Breast epithelium (tissue), 4 donors: Measurements from ENCODE around the gene SPATA6L. TPM values are rescaled to one million over a fixed set of nuclear protein-coding genes. Genes with fewer than 3 reads are reported as not detected.

Source experiments
- DNase-seq, 2 donors: peaks; one replicate each; pipeline ENCODE4 v3.0.0-alpha.2; 2019; ENCODE audit warnings: low spot score in 2 of 2
- H3K27ac ChIP-seq, 2 donors: fragments of 200-600 bp; sonication (generic) in 1 of 2; one replicate each; pipeline ENCODE4 v1.5.1; 2016 to 2019; ENCODE audit warnings: mild to moderate bottlenecking in 1 of 2
- H3K27me3 ChIP-seq, 2 donors: fragments of 200-600 bp; sonication (generic) in 1 of 2; one replicate each; pipeline versions ENCODE4 v1.5.1 to v1.6.0; 2017 to 2019; ENCODE audit warnings: control low read depth in 1 of 2, mild to moderate bottlenecking in 1 of 2
- H3K36me3 ChIP-seq: fragments of 200-600 bp; one replicate; pipeline ENCODE4 v1.5.1; 2019
- H3K4me1 ChIP-seq, 2 donors: fragments of 200-600 bp; sonication (generic); one replicate each; pipeline ENCODE4 v1.5.1; 2016 to 2019; ENCODE audit warnings: control low read depth in 1 of 2
- H3K4me3 ChIP-seq, 3 donors: fragments of 200-600 bp; sonication (generic); 1 replicate in 2 of 3; 2 replicates in 1 of 3; pipeline ENCODE4 v1.5.1; 2016 to 2019; ENCODE audit warnings: mild to moderate bottlenecking in 3 of 3, moderate library complexity in 2 of 3
- H3K9me3 ChIP-seq, 2 donors: fragments of 200-600 bp; sonication (generic) in 1 of 2; one replicate each; pipeline ENCODE4 v1.5.1; 2016 to 2019; ENCODE audit warnings: control low read depth in 1 of 2
- POLR2A ChIP-seq: fragments of 450-650 bp; IDR thresholded peaks from one replicate; pipeline ENCODE4 v1.6.1; 2016; ENCODE audit warnings: antibody characterized with exemption, mild to moderate bottlenecking, moderate library complexity
- POLR2AphosphoS5 ChIP-seq, 3 donors: sonication (generic); formaldehyde crosslinking; IDR thresholded peaks; one replicate each; pipeline ENCODE4 v1.6.1; 2017; ENCODE audit warnings: antibody characterized with exemption in 3 of 3
- intact Hi-C: fragments of 100-400 bp; cut with DNase I; formaldehyde crosslinking; loops from one replicate; pipeline ENCODE4 v1.15.1; 2023; ENCODE audit warnings: low total_unique reads
- total RNA-seq, 3 donors: library from RNA; depleted of rRNA; stranded (reverse); fragments of >200 nt; gene quantifications; one replicate each; pipeline ENCODE4 v1.1.0, GENCODE V29; 2016
- TF ChIP-seq, protein P1 (sequence below), 3 donors: fragments of 450-650 bp; IDR thresholded peaks; one replicate each; pipeline ENCODE4 v1.5.1; 2016 to 2017; ENCODE audit warnings: antibody characterized with exemption in 3 of 3, mild to moderate bottlenecking in 3 of 3, moderate library complexity in 3 of 3

Gene SPATA6L
- total RNA-seq, 3 donors from 2014 or later: 1.4 to 22.5 (median 14.4) TPM

DNA sequence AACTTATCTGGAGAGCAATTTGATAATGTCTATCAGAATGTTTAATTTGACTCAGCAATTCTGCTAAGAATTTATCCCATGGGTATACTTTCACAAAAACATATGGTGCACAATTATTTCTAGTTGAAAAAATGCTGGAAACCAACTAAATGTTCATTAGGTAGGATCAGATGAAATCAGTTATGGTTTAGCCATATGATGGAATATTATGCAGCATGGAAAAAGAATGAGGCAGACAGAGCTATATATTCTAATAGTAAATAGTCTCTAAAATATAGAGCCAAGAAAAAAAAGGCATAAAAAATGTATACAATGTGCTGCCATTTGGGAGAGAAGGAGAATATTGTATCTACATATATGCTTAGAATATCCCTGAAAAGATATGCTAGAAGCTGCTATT is 3.6 kb upstream of the SPATA6L start:
- Histone ChIP-seq H3K9me3 (no peaks in the 10 kb centered on the region), H3K36me3 (no peaks in the 10 kb centered on the region), H3K27me3 (no peaks in the 10 kb centered on the region), H3K4me1 (no peaks in the 10 kb centered on the region), H3K27ac (no peak overlapping the region), H3K4me3 (no peak overlapping the region)
- intact Hi-C loops: no loop called here
- TF ChIP-seq POLR2A: no peak
- no peak for TF ChIP-seq POLR2AphosphoS5 (IDR thresholded peaks at IDR 0.05)
- TF ChIP-seq, protein P1, sequence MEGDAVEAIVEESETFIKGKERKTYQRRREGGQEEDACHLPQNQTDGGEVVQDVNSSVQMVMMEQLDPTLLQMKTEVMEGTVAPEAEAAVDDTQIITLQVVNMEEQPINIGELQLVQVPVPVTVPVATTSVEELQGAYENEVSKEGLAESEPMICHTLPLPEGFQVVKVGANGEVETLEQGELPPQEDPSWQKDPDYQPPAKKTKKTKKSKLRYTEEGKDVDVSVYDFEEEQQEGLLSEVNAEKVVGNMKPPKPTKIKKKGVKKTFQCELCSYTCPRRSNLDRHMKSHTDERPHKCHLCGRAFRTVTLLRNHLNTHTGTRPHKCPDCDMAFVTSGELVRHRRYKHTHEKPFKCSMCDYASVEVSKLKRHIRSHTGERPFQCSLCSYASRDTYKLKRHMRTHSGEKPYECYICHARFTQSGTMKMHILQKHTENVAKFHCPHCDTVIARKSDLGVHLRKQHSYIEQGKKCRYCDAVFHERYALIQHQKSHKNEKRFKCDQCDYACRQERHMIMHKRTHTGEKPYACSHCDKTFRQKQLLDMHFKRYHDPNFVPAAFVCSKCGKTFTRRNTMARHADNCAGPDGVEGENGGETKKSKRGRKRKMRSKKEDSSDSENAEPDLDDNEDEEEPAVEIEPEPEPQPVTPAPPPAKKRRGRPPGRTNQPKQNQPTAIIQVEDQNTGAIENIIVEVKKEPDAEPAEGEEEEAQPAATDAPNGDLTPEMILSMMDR (IDR thresholded peaks at IDR 0.05): no peak
- no peak for DNase-seq

DNA sequence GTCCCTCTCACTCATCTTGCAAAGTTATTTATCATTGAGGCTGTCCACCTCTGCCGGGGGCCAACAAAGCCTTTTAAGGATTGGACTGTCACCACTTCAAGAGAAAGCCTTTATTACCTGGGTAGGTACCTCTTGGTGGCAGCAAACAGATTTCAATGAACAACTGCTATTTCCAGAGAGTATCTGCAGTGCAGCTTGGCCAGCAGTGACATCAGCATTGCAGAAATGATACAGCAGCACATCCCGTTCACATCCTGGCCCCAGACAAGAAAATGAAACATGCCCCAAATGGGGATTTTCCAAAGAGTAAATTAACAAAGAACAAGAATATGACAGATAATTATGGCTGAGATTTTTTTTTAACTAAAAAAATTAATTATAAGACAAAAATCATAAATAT is 2.3 kb upstream of the SPATA6L start:
- H3K27me3 ChIP-seq: no peaks in the 10 kb centered on the region
- no peak overlapping the region for H3K4me3 ChIP-seq
- no peaks in the 10 kb centered on the region for H3K9me3 ChIP-seq
- no peaks in the 10 kb centered on the region for H3K4me1 ChIP-seq
- H3K36me3 ChIP-seq: no peaks in the 10 kb centered on the region
- no peak for DNase-seq
- no peak overlapping the region for H3K27ac ChIP-seq
- TF ChIP-seq POLR2A: no peak
- TF ChIP-seq, protein P1 (IDR thresholded peaks at IDR 0.05): no peak
- TF ChIP-seq POLR2AphosphoS5 (IDR thresholded peaks at IDR 0.05): no peak
- intact Hi-C loops: no loop called here

DNA sequence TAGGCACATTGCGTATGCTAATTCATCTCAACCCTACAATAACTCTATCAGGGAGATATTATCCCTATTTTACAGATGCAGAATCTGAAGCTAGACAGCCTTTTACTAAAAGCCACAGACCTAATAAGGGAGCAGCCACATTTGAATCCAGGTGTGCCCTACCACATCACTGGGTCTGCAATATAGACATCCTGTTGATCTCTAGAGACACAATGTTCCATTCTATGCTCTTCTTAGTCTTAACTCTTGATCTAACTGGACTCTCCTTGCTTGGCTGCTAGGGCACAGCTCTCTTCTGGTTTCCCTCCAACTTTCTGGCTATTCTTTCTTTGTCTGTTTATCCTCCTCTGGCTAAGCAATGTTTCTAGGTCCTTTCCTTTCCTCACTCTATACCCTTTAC is 1.4 kb upstream of the SPATA6L start:
- intact Hi-C loops: no loop called here
- no peaks in the 10 kb centered on the region for H3K36me3 ChIP-seq
- DNase-seq: no peak
- H3K4me3 ChIP-seq: no peak overlapping the region
- H3K27ac ChIP-seq: peak overlapping the region in 1 of 2 donors; percentile 91
- TF ChIP-seq, protein P1 (IDR thresholded peaks at IDR 0.05): no peak
- no peak for TF ChIP-seq POLR2AphosphoS5 (IDR thresholded peaks at IDR 0.05)
- H3K27me3 ChIP-seq: no peaks in the 10 kb centered on the region
- peaks cover 0 to 4% of the 10 kb centered on the region in 2 donors for H3K4me1 ChIP-seq
- H3K9me3 ChIP-seq: no peaks in the 10 kb centered on the region

DNA sequence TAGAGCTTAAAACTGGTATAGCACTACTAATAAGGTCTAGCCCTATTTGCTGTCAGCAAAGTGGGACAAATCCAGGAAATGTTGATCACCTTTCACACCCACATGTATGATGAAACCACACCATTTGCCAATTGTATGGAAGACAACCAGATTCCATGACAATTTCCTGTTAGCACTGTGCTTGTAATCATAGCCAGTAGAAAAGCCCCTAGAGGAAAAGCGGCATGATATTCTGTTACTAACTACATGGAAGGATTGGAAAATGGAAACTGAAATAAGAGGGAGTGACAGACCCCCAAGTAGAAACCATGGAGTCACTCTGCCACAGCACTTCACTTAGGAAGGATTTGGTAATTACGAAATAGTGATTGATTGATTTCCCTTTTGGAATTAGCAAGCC is 923 bp downstream of the SPATA6L start:
- no peaks in the 10 kb centered on the region for H3K9me3 ChIP-seq
- DNase-seq: no peak
- TF ChIP-seq POLR2A: no peak
- peak in 1 of 3 donors; percentile 12 for TF ChIP-seq POLR2AphosphoS5 (IDR thresholded peaks at IDR 0.05)
- peak overlapping the region; percentile 49 to 92 for H3K27ac ChIP-seq
- H3K4me3 ChIP-seq: peak overlapping the region in 2 of 3 donors; percentile 58 to 72
- H3K36me3 ChIP-seq: no peaks in the 10 kb centered on the region
- intact Hi-C loops: no loop called here
- peaks cover 0 to 11% of the 10 kb centered on the region in 2 donors for H3K4me1 ChIP-seq
- no peaks in the 10 kb centered on the region for H3K27me3 ChIP-seq

DNA sequence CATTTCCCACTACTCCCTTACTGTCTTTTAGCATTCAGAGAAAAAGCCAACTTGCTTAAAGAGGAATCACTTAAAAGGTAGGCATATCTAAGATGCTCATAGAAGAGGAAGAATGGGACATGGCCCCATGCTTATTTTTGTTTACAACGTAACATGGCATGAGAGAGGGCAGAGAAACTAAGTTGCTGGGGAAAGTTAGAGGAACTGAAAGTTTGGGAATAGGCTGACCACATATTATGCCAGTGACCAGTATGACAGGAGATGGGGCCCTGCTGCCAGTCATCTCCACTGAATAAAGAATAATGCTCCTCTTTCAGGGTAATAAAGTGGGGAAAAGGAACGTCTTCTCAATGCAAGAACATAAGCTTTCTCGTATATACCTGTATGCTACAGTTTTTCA is 2.3 kb downstream of the SPATA6L start:
- H3K36me3 ChIP-seq: no peaks in the 10 kb centered on the region
- TF ChIP-seq POLR2AphosphoS5 (IDR thresholded peaks at IDR 0.05) (no peak), POLR2A (no peak)
- TF ChIP-seq, protein P1 (IDR thresholded peaks at IDR 0.05): no peak
- H3K4me1 ChIP-seq: peaks cover 0 to 11% of the 10 kb centered on the region in 2 donors
- H3K27ac ChIP-seq: peak overlapping the region; percentile 49 to 92
- no peaks in the 10 kb centered on the region for H3K9me3 ChIP-seq
- no peaks in the 10 kb centered on the region for H3K27me3 ChIP-seq
- DNase-seq: no peak
- intact Hi-C loops: no loop called here
- peak overlapping the region in 1 of 3 donors; percentile 21 for H3K4me3 ChIP-seq
